A549 (cell line): Measurements from ENCODE around the gene TRIML1. TPM values are rescaled to one million over a fixed set of nuclear protein-coding genes. Genes with fewer than 3 reads are reported as not detected.
A peak's percentile ranks its signal among the peaks of the same experiment; 100 is the strongest.

Source experiments
- ATAC-seq, 2 experiments: fragments of 200-7000 bp in 1 of 2; fragments of >200 bp in 1 of 2; cut with Nextera tagmentation in 1 of 2; cut with Tn5 transposase in 1 of 2; 3 replicates each; pipeline versions ENCODE4 v1.8.0 to v1.9.1; 2018 to 2020; ENCODE audit warnings: mild to moderate bottlenecking in 1 of 2, moderate library complexity in 1 of 2
- CTCF ChIA-PET: fragments of 300-600 bp; sonication (Branson Sonifier 250); formaldehyde crosslinking; extraction: SDS; loops from one replicate; lab custom pipeline; 2021; ENCODE audit warnings: antibody characterized with exemption, inconsistent platforms; lab: Yijun Ruan, JAX
- POLR2A ChIA-PET: fragments of 350-600 bp; formaldehyde crosslinking; extraction: SDS; loops from one replicate; lab custom pipeline; 2021; ENCODE audit warnings: antibody characterized with exemption, inconsistent platforms; lab: Yijun Ruan, JAX
- DNase-seq, 2 experiments: peaks; one replicate each; pipeline versions ENCODE4 v3.0.0 to v3.0.0-alpha.2; 2011 to 2016; ENCODE audit warnings: low read depth in 1 of 2, low spot score in 1 of 2
- FAIRE-seq: peaks from 2 replicates; lab custom pipeline; 2011; peaks lifted over from hg19 to GRCh38; lab: Jason Lieb, UNC
- H3K27ac ChIP-seq, 2 experiments: fragments of >200 bp; sonication (Bioruptor Twin); formaldehyde crosslinking; 3 replicates each; pipeline ENCODE4 v1.5.1; 2016 to 2017
- H3K4me1 ChIP-seq: fragments of >200 bp; sonication (Bioruptor Twin); formaldehyde crosslinking; 3 replicates; pipeline ENCODE4 v1.6.1; 2016
- H3K4me2 ChIP-seq: fragments of >200 bp; sonication (Bioruptor Twin); formaldehyde crosslinking; 3 replicates; pipeline ENCODE4 v1.6.1; 2016
- H3K4me3 ChIP-seq: fragments of >200 bp; sonication (Bioruptor Twin); formaldehyde crosslinking; 3 replicates; pipeline ENCODE4 v1.5.1; 2016
- H3K9me3 ChIP-seq: fragments of >200 bp; sonication (Bioruptor Twin); formaldehyde crosslinking; 3 replicates; pipeline ENCODE4 v1.6.1; 2016
- BCL3 ChIP-seq: fragments of >200 bp; sonication (Bioruptor Twin); formaldehyde crosslinking; IDR thresholded peaks from 3 replicates; pipeline ENCODE4 v1.6.1; 2016
- CBX2 ChIP-seq: fragments of 200-600 bp; sonication (generic); IDR thresholded peaks from 2 replicates; pipeline ENCODE4 v1.6.1; 2016; ENCODE audit warnings: low read depth, mild to moderate bottlenecking, borderline replicate concordance
- CHD2 ChIP-seq: fragments of 150-350 bp; IDR thresholded peaks from 2 replicates; pipeline ENCODE4 v1.6.1; 2014; ENCODE audit warnings: low read length; ENCODE audit not compliant: partially characterized antibody
- EHF ChIP-seq: fragments of 250-450 bp; sonication (Bioruptor Pico); IDR thresholded peaks from 2 replicates; pipeline ENCODE4 v1.5.0; 2020; ENCODE audit warnings: mild to moderate bottlenecking
- EP300 ChIP-seq, 2 experiments: fragments of >200 bp; sonication (Bioruptor Twin); formaldehyde crosslinking; IDR thresholded peaks; 2 replicates in 1 of 2; 3 replicates in 1 of 2; pipeline ENCODE4 v1.6.1; 2016 to 2017
- FOSB ChIP-seq: fragments of 250-450 bp; sonication (Bioruptor Pico); IDR thresholded peaks from 2 replicates; pipeline ENCODE4 v1.5.0; 2020; ENCODE audit warnings: mild to moderate bottlenecking, moderate library complexity
- FOXS1 ChIP-seq: fragments of 250-450 bp; sonication (Bioruptor Pico); IDR thresholded peaks from 2 replicates; pipeline ENCODE4 v1.5.0; 2020; ENCODE audit warnings: mild to moderate bottlenecking, moderate library complexity
- HDAC2 ChIP-seq: fragments of 200-600 bp; sonication (generic); IDR thresholded peaks from 2 replicates; pipeline ENCODE4 v1.6.1; 2016
- HEYL ChIP-seq: fragments of 250-450 bp; sonication (Bioruptor Pico); IDR thresholded peaks from 2 replicates; pipeline ENCODE4 v1.8.0; 2021; ENCODE audit warnings: mild to moderate bottlenecking, moderate library complexity
- HMGXB4 ChIP-seq: fragments of 250-450 bp; sonication (Bioruptor Pico); IDR thresholded peaks from 2 replicates; pipeline ENCODE4 v1.5.0; 2021; ENCODE audit warnings: mild to moderate bottlenecking, moderate library complexity, borderline replicate concordance
- HOXB13 ChIP-seq: fragments of 250-450 bp; sonication (Bioruptor Pico); IDR thresholded peaks from 2 replicates; pipeline ENCODE4 v1.5.0; 2020; ENCODE audit warnings: low read depth, mild to moderate bottlenecking, moderate library complexity
- HOXB5 ChIP-seq: fragments of 250-450 bp; sonication (Bioruptor Pico); IDR thresholded peaks from 2 replicates; pipeline ENCODE4 v1.5.0; 2020; ENCODE audit warnings: mild to moderate bottlenecking, moderate library complexity
- JUNB ChIP-seq: fragments of >200 bp; sonication (Bioruptor Twin); formaldehyde crosslinking; IDR thresholded peaks from 2 replicates; pipeline ENCODE4 v1.6.1; 2016
- KDM1A ChIP-seq: fragments of 200-600 bp; sonication (generic); IDR thresholded peaks from 2 replicates; pipeline ENCODE4 v1.6.1; 2016; ENCODE audit warnings: low read depth, mild to moderate bottlenecking
- KDM5A ChIP-seq: fragments of 200-600 bp; sonication (generic); IDR thresholded peaks from 2 replicates; pipeline ENCODE4 v1.6.1; 2016; ENCODE audit warnings: antibody characterized with exemption, mild to moderate bottlenecking
- PBX3 ChIP-seq: IDR thresholded peaks from 2 replicates; pipeline ENCODE4 v1.6.1; 2012
- RNF2 ChIP-seq: fragments of 200-600 bp; sonication (generic); IDR thresholded peaks from 2 replicates; pipeline ENCODE4 v1.6.1; 2016; ENCODE audit warnings: low read depth, mild to moderate bottlenecking, antibody characterized with exemption, moderate library complexity, borderline replicate concordance
- SREBF2 ChIP-seq: fragments of 450-650 bp; IDR thresholded peaks from 2 replicates; pipeline ENCODE4 v1.6.1; 2014; ENCODE audit warnings: mild to moderate bottlenecking, moderate library complexity
- TP53 ChIP-seq: fragments of 250-450 bp; sonication (Bioruptor Pico); IDR thresholded peaks from 2 replicates; pipeline ENCODE4 v1.5.0; 2021; ENCODE audit warnings: mild to moderate bottlenecking, moderate library complexity
- ZC3H11A ChIP-seq: fragments of 450-650 bp; IDR thresholded peaks from 2 replicates; pipeline ENCODE4 v1.6.1; 2014; ENCODE audit warnings: antibody characterized with exemption, mild to moderate bottlenecking
- ZNF302 ChIP-seq: fragments of 250-450 bp; sonication (Bioruptor Pico); IDR thresholded peaks from 2 replicates; pipeline ENCODE4 v1.9.0; 2021; ENCODE audit warnings: inconsistent platforms, mild to moderate bottlenecking, moderate library complexity
- ZSCAN20 ChIP-seq: fragments of 250-450 bp; sonication (Bioruptor Pico); IDR thresholded peaks from 2 replicates; pipeline ENCODE4 v1.8.0; 2022; ENCODE audit warnings: mild to moderate bottlenecking, moderate library complexity
- WGBS: methylation state at CpG from one replicate; pipeline ENCODE4 v1.1.6; 2017; ENCODE audit errors: missing lambda C conversion rate; 5-methylcytosine and 5-hydroxymethylcytosine counted together
- polyA minus RNA-seq: library from RNA; depleted of rRNA, polyadenylated mRNA; stranded (reverse); fragments of >200 nt; gene quantifications from 2 replicates; pipeline ENCODE4 v1.2.3, GENCODE V29; 2011; rRNA and poly(A)+ RNA removed
- polyA plus RNA-seq, 4 experiments: library from polyadenylated mRNA; depleted of rRNA in 3 of 4; stranded (reverse); fragments of >200 nt; fragmentation: RNase III in 1 of 4; extraction: RNeasy Plus Mini Kit Qiagen cat#74134 plus additional on column Dnase treatment in 1 of 4; gene quantifications; 2 replicates in 3 of 4; 3 replicates in 1 of 4; pipeline ENCODE4 v1.2.3, GENCODE V29; 2011 to 2017

Gene TRIML1
- polyA plus RNA-seq (2011; rRNA removed) (not detected in 2 replicates), polyA plus RNA-seq (2017; fragmentation: RNase III; extraction: RNeasy Plus Mini Kit Qiagen cat#74134 plus additional on column Dnase treatment) (not detected in 3 replicates), polyA minus RNA-seq (not detected in 2 replicates)
- polyA plus RNA-seq (2012; cell fraction: cytosol; rRNA removed) = not detected in 2 replicates
- polyA plus RNA-seq (2012; cell fraction: nucleus; rRNA removed) = not detected in 2 replicates

- no peak for FAIRE-seq
- H3K27ac ChIP-seq = no peak within 1 kb of the TSS
- WGBS = 98% methylated on average over 3 of the region's 3 CpGs
These were observed at the start of gene TRIML1 for GRCh38 chr4:188139141-188139540. Gene TRIML1 (plus strand): TSS chr4:188139441. CDS start chr4:188139559, 118 bp downstream.

GRCh38 chr4:188092824-188093223 lies 46.4 kb upstream of the TRIML1 start:
- ChIA-PET CTCF (no interaction called here), POLR2A (no interaction called here)
- peak overlapping the region; percentile 23; the same call in 1 of the 3 replicates for H3K4me2 ChIP-seq
- H3K4me1 ChIP-seq = 0 out of 3 replicates have a peak, but pooled peaks cover 5% of the 10 kb centered on the region
- TF ChIP-seq ZC3H11A (no peak), TP53 (no peak), EP300 (IDR thresholded peaks at IDR 0.05) (no peak), HEYL (CRISPR knock-in tag) (no peak), HOXB5 (CRISPR knock-in tag) (no peak), FOSB (CRISPR knock-in tag) (no peak), HMGXB4 (CRISPR knock-in tag) (no peak), BCL3 (no peak), PBX3 (no peak), KDM1A (no peak), ZSCAN20 (no peak), SREBF2 (no peak), CBX2 (no peak), KDM5A (no peak)
- WGBS = 66% methylated on average over 3 of the region's 3 CpGs
- DNase-seq (no peak), ATAC-seq (peak in 1 of 2 experiments; percentile 52; a peak in 3 of 6 replicates), FAIRE-seq (no peak)
- no peaks in the 10 kb centered on the region for H3K9me3 ChIP-seq
- no peak overlapping the region for H3K4me3 ChIP-seq
- H3K27ac ChIP-seq = 0 out of 6 replicates have a peak overlapping the region, but pooled peaks of 1 of the 2 experiments have one; percentile 14

More at GRCh38 chr4:188139141-188139540, at the start of gene TRIML1:
- CTCF ChIA-PET = no interaction called here
- Histone ChIP-seq H3K4me3 (no peak within 1 kb of the TSS), H3K4me2 (no peak within 1 kb of the TSS), H3K9me3 (no peaks in the 10 kb centered on the region), H3K4me1 (no peaks in the 10 kb centered on the region)
- DNase-seq (no peak), ATAC-seq (no peak)
- POLR2A ChIA-PET = no interaction called here
- no peak for TF ChIP-seq EHF
- no peak for TF ChIP-seq FOXS1
- no peak for TF ChIP-seq HDAC2
- TF ChIP-seq JUNB = no peak
- TF ChIP-seq RNF2 = no peak
- TF ChIP-seq HOXB13 (CRISPR knock-in tag) = no peak
- no peak for TF ChIP-seq CHD2
- no peak for TF ChIP-seq ZNF302 (CRISPR knock-in tag)
- no peak for TF ChIP-seq FOSB (CRISPR knock-in tag)
